Panc1 (cell line): Measurements from ENCODE around the gene ABTB2.

Experiments
- CTCF ChIP-seq: fragments of 450-650 bp; IDR thresholded peaks from 2 replicates; pipeline ENCODE4 v1.5.1; 2017; ENCODE audit warnings: mild to moderate bottlenecking
- POLR2AphosphoS5 ChIP-seq: IDR thresholded peaks from 2 replicates; pipeline ENCODE4 v1.6.1; 2012; ENCODE audit warnings: mild to moderate bottlenecking, low read depth, low read length, moderate library complexity
- REST ChIP-seq, 2 experiments: IDR thresholded peaks; 2 replicates each; pipeline ENCODE4 v1.6.1; 2011 to 2012; ENCODE audit warnings: low read depth in 2 of 2, control low read depth in 1 of 2, low read length in 1 of 2, mild to moderate bottlenecking in 1 of 2, moderate library complexity in 1 of 2; ENCODE audit not compliant: insufficient read depth in 1 of 2

GRCh38 chr11:34363363-34364084 is 5.7 kb upstream of the ABTB2 start:
- TF ChIP-seq CTCF (no peak), REST (IDR thresholded peaks at IDR 0.05; ENCODE audit: insufficient read depth in 1 of 2, low read depth in 2 of 2, low read length in 1 of 2) (no peak), POLR2AphosphoS5 (no peak)
